Progenitor cell of endocrine pancreas (in vitro differentiated cells): Measurements from ENCODE around the gene APP. TPM values are rescaled to one million over a fixed set of nuclear protein-coding genes. Genes with fewer than 3 reads are reported as not detected.

Experiments
- DNase-seq: peaks from one replicate; pipeline ENCODE4 v3.0.0; 2021; ENCODE audit warnings: low spot score; ENCODE audit not compliant: unreplicated experiment
- H3K27ac Mint-ChIP-seq: 2 replicates; pipeline ENCODE4 v1.8.0; 2021; ENCODE audit warnings: mild to moderate bottlenecking, moderate library complexity, mixed read lengths
- H3K27me3 Mint-ChIP-seq: 2 replicates; pipeline ENCODE4 v1.8.0; 2021; ENCODE audit warnings: mixed read lengths
- H3K36me3 Mint-ChIP-seq: 2 replicates; pipeline ENCODE4 v1.8.0; 2022; ENCODE audit warnings: mixed read lengths; ENCODE audit not compliant: insufficient read depth
- H3K4me1 Mint-ChIP-seq: 2 replicates; pipeline ENCODE4 v1.8.0; 2021; ENCODE audit warnings: low read depth, mixed read lengths
- H3K4me3 Mint-ChIP-seq: 2 replicates; pipeline ENCODE4 v1.8.0; 2021; ENCODE audit warnings: low read depth, mild to moderate bottlenecking, moderate library complexity, mixed read lengths
- H3K9me3 Mint-ChIP-seq: 2 replicates; pipeline ENCODE4 v1.8.0; 2021; ENCODE audit warnings: low read depth, mixed read lengths
- total RNA-seq: library from RNA; stranded (reverse); gene quantifications from 2 replicates; pipeline ENCODE4 v1.2.1, GENCODE V29; 2021
- TF ChIP-seq, protein P1 (sequence below): fragments of 200-600 bp; sonication (generic); IDR thresholded peaks from one replicate; pipeline ENCODE4 v1.5.0; 2021; ENCODE audit warnings: antibody characterized with exemption, mild to moderate bottlenecking; ENCODE audit not compliant: unreplicated experiment

Gene APP
- total RNA-seq, 1 donor from 2014 or later = 631 TPM

DNA sequence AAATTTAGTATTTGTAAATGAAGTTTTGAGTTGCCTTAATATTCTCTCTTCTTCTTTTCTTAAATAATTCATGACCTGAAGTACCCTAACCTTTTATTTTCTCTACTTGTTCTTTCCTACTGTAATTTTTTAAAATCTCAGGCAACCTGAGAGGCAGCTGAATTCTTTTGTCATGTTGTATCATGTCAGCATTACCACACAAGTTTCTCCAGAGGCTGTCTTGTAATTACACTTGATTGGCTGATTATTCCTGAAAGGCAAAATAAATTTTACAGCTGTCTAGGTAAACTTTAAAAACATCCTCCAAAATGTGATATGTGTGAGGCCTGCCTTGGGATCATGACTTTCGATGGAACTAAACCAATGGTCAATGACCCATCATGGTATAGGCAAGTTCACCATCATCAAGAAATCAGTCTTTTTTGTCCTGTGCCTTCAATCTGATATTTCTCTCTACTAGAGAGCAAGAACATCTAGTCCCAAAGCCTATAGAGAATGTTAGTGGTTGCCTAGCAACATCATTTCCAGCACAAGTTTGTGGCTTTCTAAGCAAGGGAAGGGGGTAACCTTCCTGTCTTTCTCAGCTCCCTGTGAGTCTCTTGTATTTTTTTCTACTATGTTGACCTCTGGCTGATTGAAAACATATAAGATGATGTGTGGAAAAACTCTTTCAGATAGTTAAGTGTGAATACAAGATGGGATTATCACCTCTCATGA, 320.3 kb downstream of the APP start:
- Mint-ChIP-seq H3K27ac (no peak overlapping the region), H3K36me3 (no peaks in the 10 kb centered on the region)
- DNase-seq = no peak

DNA sequence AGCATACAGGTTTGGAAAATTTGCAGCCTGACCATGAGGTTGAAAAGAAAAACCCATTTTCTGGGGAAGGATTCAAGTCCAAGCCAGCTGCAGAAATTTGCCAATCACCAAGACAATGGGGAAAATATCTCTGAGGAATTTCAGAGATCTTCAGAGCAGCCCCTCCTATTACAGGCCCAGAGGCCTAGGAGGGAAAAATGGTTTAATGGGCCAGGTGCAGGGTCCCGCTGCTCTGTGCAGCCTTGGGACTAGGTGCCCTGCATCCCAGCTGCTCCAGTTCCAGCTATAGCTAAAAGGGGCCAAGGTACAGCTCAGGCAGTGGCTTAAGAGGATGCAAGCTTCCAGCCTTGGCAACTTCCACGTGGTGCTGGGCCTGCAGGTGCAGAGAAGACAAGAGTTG, 322.3 kb downstream of the APP start:
- H3K9me3 Mint-ChIP-seq = peaks cover 16% of the 10 kb centered on the region
- no peak for DNase-seq

More for the DNA sequence above, 320.3 kb downstream of the APP start:
- H3K9me3 Mint-ChIP-seq = peaks cover 16% of the 10 kb centered on the region
- H3K4me3 Mint-ChIP-seq = no peak overlapping the region
- H3K4me1 Mint-ChIP-seq = peaks cover 4% of the 10 kb centered on the region
- H3K27me3 Mint-ChIP-seq = no peaks in the 10 kb centered on the region
- TF ChIP-seq, protein P1, sequence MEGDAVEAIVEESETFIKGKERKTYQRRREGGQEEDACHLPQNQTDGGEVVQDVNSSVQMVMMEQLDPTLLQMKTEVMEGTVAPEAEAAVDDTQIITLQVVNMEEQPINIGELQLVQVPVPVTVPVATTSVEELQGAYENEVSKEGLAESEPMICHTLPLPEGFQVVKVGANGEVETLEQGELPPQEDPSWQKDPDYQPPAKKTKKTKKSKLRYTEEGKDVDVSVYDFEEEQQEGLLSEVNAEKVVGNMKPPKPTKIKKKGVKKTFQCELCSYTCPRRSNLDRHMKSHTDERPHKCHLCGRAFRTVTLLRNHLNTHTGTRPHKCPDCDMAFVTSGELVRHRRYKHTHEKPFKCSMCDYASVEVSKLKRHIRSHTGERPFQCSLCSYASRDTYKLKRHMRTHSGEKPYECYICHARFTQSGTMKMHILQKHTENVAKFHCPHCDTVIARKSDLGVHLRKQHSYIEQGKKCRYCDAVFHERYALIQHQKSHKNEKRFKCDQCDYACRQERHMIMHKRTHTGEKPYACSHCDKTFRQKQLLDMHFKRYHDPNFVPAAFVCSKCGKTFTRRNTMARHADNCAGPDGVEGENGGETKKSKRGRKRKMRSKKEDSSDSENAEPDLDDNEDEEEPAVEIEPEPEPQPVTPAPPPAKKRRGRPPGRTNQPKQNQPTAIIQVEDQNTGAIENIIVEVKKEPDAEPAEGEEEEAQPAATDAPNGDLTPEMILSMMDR = no peak

DNA sequence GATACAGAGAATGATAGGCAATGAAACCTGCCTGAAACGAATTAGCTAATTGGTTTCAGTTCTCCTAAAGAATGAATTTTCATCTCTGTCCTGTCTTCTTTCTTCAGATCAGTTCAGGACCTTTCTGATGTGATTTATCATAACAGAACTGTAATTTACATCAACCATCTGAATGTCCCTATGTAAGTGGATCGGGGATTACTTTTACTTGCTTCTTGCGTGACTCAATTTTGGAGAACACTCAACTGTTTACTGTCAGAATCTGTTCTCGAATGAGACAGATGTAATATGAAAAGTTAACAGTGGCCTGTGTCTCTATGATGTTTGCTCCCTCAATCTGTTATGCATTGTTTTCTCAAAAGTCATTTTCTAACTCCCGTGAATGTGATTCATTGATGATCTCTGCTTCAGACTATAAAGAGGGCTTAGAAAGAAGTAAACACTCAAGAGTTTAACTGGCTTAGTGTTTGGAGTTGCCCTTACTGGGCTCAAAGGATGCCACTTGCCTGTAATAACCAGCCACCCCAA, 324.8 kb downstream of the APP start:
- H3K27ac Mint-ChIP-seq = no peak overlapping the region
- no peak for DNase-seq
- peaks cover 16% of the 10 kb centered on the region for H3K9me3 Mint-ChIP-seq
- H3K27me3 Mint-ChIP-seq = peaks cover 8% of the 10 kb centered on the region
- H3K4me1 Mint-ChIP-seq = peaks cover 2% of the 10 kb centered on the region
- no peak overlapping the region for H3K4me3 Mint-ChIP-seq
- TF ChIP-seq, protein P1 = no peak
- H3K36me3 Mint-ChIP-seq = no peaks in the 10 kb centered on the region

More for the DNA sequence above, 322.3 kb downstream of the APP start:
- Mint-ChIP-seq H3K4me3 (no peak overlapping the region), H3K4me1 (peaks cover 5% of the 10 kb centered on the region), H3K36me3 (no peaks in the 10 kb centered on the region), H3K27me3 (no peaks in the 10 kb centered on the region), H3K27ac (no peak overlapping the region)
- TF ChIP-seq, protein P1 = no peak

DNA sequence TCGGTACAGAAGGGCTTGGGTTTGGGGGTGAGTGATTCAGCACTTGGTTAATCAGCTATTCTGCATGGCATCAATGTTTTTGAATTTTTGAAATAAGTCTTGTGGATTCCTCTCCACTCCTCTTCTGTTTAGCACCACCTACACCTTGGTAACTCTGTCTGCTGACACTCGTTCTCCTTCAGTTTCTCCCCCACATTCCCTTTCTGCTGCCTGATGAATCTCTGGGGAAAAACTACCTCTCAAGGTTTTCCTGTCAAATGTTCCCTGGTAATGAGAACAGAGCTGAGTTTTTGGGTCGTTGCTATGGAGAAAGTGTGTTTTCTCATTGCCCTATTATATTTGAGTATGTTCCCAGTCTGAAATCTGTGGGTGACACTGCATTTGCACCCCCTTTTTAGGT, 327.6 kb downstream of the APP start:
- Mint-ChIP-seq H3K4me3 (no peak overlapping the region), H3K4me1 (peaks cover 2% of the 10 kb centered on the region), H3K27me3 (peaks cover 8% of the 10 kb centered on the region), H3K36me3 (no peaks in the 10 kb centered on the region), H3K9me3 (peaks cover 14% of the 10 kb centered on the region), H3K27ac (no peak overlapping the region)
- no peak for DNase-seq
- TF ChIP-seq, protein P1 = no peak

DNA sequence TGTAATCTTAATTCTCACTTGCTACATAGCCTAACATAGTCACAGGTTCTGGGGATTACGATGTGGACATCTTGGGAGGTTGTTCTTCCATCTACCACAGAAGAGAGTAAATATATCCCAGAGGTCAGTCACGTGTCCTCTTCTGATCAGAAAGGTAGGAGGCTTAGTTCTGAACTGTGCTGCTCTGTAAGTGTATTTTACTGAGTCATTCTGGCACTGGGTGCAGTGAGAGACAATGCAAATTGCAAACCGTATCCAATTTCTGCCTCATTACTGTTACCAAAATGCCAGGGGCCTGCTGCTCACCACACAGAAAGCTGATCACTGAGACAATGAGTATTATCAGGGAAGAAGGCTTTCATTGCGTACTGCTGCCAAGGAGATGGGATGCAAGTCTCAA, 331.8 kb downstream of the APP start:
- Mint-ChIP-seq H3K9me3 (peaks cover 12% of the 10 kb centered on the region), H3K4me3 (no peak overlapping the region), H3K27me3 (peaks cover 8% of the 10 kb centered on the region), H3K36me3 (no peaks in the 10 kb centered on the region), H3K27ac (no peak overlapping the region), H3K4me1 (peaks cover 3% of the 10 kb centered on the region)
- TF ChIP-seq, protein P1 = no peak
- no peak for DNase-seq
